ENCODE measurements around the gene TSHZ2.

DNA sequence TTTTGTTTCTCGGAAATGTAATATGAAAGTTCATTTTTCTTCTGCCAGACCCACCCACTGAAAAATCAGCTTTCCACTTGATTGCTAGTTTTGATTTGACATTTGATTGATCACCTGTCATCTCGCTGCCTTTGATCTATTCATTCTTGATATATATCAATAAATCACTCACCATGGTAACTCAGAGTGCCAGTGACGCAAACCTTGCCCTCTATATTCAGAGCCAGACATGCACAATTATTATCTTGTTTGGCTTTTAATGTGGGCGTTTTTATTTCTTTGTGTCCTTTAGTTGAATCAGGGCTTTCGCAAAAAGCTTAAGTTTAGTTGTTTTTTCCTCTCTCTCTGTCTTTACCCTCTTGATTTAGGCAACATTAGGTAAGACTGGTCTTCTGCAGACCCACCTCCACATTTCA, 2.0 kb downstream of the TSHZ2 start:
- no peak for TF ChIP-seq CTCF (IDR thresholded peaks at IDR 0.05)
- TF ChIP-seq POLR2AphosphoS5 (IDR thresholded peaks at IDR 0.05) = peak in 3 of 4 donors; percentile 28 to 58 (median 32)
- no peak for TF ChIP-seq POLR2A (IDR thresholded peaks at IDR 0.05)
- TF ChIP-seq EP300 (IDR thresholded peaks at IDR 0.05) = no peak
